Upper lobe of left lung (tissue), 6 donors: ENCODE results near the gene CAPN2. TPM values are rescaled to one million over a fixed set of nuclear protein-coding genes. Genes with fewer than 3 reads are reported as not detected.

Experiments used
- ATAC-seq, 2 donors: fragments of 200-7000 bp; cut with Tn5 transposase; one replicate each; pipeline ENCODE4 v1.9.1; 2022; ENCODE audit warnings: mild to moderate bottlenecking in 2 of 2, moderate library complexity in 2 of 2; ENCODE audit not compliant: low FRiP score in 2 of 2
- DNase-seq, 2 donors: peaks; one replicate each; pipeline ENCODE4 v3.0.0-alpha.2; 2019 to 2020
- H3K27ac ChIP-seq, 4 donors: fragments of 200-600 bp; sonication (generic); one replicate each; pipeline ENCODE4 v1.5.1; 2016 to 2019
- H3K27me3 ChIP-seq, 4 donors: fragments of 200-600 bp; sonication (generic); one replicate each; pipeline ENCODE4 v1.5.1; 2017 to 2019
- H3K36me3 ChIP-seq, 4 donors: fragments of 200-600 bp; sonication (generic); one replicate each; pipeline ENCODE4 v1.5.1; 2016 to 2019
- H3K4me1 ChIP-seq, 4 donors: fragments of 200-600 bp; sonication (generic); one replicate each; pipeline ENCODE4 v1.5.1; 2018 to 2019
- H3K4me3 ChIP-seq, 4 donors: fragments of 200-600 bp; sonication (generic); one replicate each; pipeline ENCODE4 v1.5.1; 2017 to 2019; ENCODE audit warnings: mild to moderate bottlenecking in 2 of 4, moderate library complexity in 1 of 4
- H3K9me3 ChIP-seq, 4 donors: fragments of 200-600 bp; sonication (generic); one replicate each; pipeline ENCODE4 v1.5.1; 2018 to 2019
- EP300 ChIP-seq, 4 donors: sonication (generic); formaldehyde crosslinking; IDR thresholded peaks; one replicate each; pipeline ENCODE4 v1.5.1; 2017; ENCODE audit warnings: antibody characterized with exemption in 4 of 4, control low read depth in 2 of 4
- POLR2A ChIP-seq, 4 donors: fragments of 450-650 bp; IDR thresholded peaks; one replicate each; pipeline ENCODE4 v1.5.1; 2016 to 2017; ENCODE audit warnings: antibody characterized with exemption in 4 of 4, mild to moderate bottlenecking in 2 of 4
- POLR2AphosphoS5 ChIP-seq, 2 donors: sonication (generic); formaldehyde crosslinking; IDR thresholded peaks; one replicate each; pipeline ENCODE4 v1.5.1; 2017; ENCODE audit warnings: antibody characterized with exemption in 2 of 2
- WGBS, 2 donors: methylation state at CpG; one replicate each; pipeline ENCODE4 v1.1.5; 2017 to 2018; 5-methylcytosine and 5-hydroxymethylcytosine counted together
- total RNA-seq, 6 donors: library from RNA; depleted of rRNA in 4 of 6; stranded (reverse); fragments of >200 nt in 4 of 6; gene quantifications; one replicate each; pipeline versions ENCODE4 v1.1.0 to v1.2.1, GENCODE V29; 2016 to 2021
- TF ChIP-seq, protein P1 (sequence below), 6 experiments: fragments of 450-650 bp in 4 of 6; fragments of 200-600 bp in 2 of 6; sonication (generic) in 2 of 6; IDR thresholded peaks; one replicate each; pipeline ENCODE4 v1.5.1; 2016 to 2019; ENCODE audit warnings: antibody characterized with exemption in 6 of 6
- donor health status: DM: no; HTN: no; CAD: no; lungs with moderate emphysema.
- donor health status: DM: no; HTN: yes; CAD: no; lungs with severe emphysema.

The CAPN2 gene
- total RNA-seq, 6 donors from 2014 or later, result 271 to 1,436 (median 427) TPM

DNA sequence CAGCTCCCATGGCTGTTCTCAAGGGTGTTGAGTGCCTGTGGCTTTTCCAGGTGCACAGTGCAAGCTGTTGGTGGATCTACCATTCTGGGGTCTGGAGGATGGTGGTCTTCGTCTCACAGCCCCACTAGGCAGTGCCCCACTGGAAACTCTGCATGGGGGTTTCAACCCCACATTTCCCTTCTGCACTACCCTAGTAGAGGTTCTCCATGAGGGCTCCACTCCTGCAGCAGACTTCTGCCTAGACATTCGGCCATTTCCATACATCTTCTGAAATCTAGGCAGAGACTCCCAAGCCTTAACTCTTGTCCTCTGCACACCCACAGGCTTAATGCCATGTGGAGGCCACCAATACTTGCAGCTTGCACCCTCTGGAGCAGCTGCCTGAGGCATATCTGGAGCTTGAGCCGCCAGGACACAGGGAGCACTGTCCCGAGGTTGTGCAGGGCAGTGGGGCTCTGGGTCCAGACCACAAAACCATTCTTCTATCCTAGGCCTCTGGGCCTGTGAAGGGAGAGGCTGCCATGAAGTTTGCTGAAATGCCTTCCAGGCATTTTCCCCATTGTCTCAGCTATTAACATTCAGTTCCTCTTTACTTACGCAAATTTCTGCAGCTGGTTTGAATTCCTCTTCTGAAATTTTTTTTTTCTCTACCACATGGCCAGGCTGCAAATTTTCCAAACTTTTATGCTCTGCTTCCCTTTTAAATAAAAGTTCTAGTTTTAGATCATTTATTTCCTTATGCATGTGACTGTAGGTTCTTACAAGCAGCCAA lies 38.0 kb upstream of the CAPN2 start:
- TF ChIP-seq POLR2AphosphoS5 (IDR thresholded peaks at IDR 0.05) (no peak), POLR2A (IDR thresholded peaks at IDR 0.05) (no peak), EP300 (IDR thresholded peaks at IDR 0.05) (no peak)
- TF ChIP-seq, protein P1, sequence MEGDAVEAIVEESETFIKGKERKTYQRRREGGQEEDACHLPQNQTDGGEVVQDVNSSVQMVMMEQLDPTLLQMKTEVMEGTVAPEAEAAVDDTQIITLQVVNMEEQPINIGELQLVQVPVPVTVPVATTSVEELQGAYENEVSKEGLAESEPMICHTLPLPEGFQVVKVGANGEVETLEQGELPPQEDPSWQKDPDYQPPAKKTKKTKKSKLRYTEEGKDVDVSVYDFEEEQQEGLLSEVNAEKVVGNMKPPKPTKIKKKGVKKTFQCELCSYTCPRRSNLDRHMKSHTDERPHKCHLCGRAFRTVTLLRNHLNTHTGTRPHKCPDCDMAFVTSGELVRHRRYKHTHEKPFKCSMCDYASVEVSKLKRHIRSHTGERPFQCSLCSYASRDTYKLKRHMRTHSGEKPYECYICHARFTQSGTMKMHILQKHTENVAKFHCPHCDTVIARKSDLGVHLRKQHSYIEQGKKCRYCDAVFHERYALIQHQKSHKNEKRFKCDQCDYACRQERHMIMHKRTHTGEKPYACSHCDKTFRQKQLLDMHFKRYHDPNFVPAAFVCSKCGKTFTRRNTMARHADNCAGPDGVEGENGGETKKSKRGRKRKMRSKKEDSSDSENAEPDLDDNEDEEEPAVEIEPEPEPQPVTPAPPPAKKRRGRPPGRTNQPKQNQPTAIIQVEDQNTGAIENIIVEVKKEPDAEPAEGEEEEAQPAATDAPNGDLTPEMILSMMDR (IDR thresholded peaks at IDR 0.05), result no peak
- Histone ChIP-seq H3K9me3 (peaks cover 0 to 6% (median 2%) of the 10 kb centered on the region in 4 donors), H3K36me3 (no peaks in the 10 kb centered on the region), H3K4me3 (no peak overlapping the region), H3K27me3 (no peaks in the 10 kb centered on the region), H3K4me1 (peaks cover 0 to under 1% (median 0%) of the 10 kb centered on the region in 4 donors), H3K27ac (no peak overlapping the region)
- WGBS, 2 donors, result 50 to 68% methylated on average over 2 to 5 of the region's 5 CpGs
- DNase-seq (no peak), ATAC-seq (no peak)

DNA sequence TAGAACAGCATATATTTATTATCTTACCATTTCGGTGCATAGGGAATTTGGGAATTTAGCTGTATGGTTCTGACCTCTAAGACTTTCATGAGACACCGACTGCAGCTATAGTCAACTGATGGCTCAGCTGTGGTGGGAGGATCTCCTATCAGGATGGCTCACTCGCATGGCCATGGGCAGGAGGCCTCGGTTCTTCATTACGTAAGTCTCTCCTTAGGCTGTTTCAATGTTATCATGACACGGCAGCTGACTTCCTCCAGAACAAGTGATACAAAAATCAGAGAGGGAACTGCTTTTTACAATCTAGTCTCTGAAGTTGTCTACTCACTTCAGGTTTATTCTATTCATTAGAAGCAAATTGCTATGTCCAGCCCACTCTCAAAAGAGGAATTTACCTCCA lies 33.5 kb upstream of the CAPN2 start:
- 65 to 75% methylated on average over 6 of the region's 6 CpGs for WGBS, 2 donors
- Histone ChIP-seq H3K4me1 (no peaks in the 10 kb centered on the region), H3K9me3 (peaks cover 0 to 6% (median 2%) of the 10 kb centered on the region in 4 donors), H3K27me3 (no peaks in the 10 kb centered on the region), H3K4me3 (no peak overlapping the region), H3K36me3 (no peaks in the 10 kb centered on the region), H3K27ac (no peak overlapping the region)
- DNase-seq (peak in 1 of 2 donors; percentile 32), ATAC-seq (peak in 1 of 2 donors; percentile 35)
- TF ChIP-seq, protein P1 (IDR thresholded peaks at IDR 0.05), result no peak
- TF ChIP-seq POLR2A (IDR thresholded peaks at IDR 0.05) (no peak), POLR2AphosphoS5 (IDR thresholded peaks at IDR 0.05) (no peak), EP300 (IDR thresholded peaks at IDR 0.05) (no peak)

DNA sequence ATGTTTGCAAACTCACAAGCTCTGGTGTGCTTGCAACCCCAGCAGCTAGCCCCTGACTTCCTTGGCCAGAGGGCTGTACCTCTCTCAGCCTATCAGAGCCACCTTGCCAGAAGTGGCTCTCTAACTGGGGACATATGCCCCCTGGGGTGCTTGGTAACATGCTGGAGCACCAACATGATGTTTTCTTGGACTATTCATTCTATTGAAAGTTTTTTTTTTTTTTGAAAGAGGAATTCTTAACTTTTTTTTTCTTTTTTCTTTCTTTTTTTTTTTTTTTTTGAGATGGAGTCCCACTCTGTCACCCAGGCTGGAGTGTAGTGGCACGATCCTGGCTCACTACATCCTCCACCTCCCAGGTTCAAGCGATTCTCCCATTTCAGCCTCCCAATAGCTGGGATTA lies 32.2 kb upstream of the CAPN2 start:
- Histone ChIP-seq H3K27ac (no peak overlapping the region), H3K27me3 (no peaks in the 10 kb centered on the region), H3K4me1 (no peaks in the 10 kb centered on the region), H3K9me3 (no peaks in the 10 kb centered on the region), H3K4me3 (no peak overlapping the region), H3K36me3 (no peaks in the 10 kb centered on the region)
- ATAC-seq, result no peak
- 94 to 100% methylated on average over 2 of the region's 2 CpGs for WGBS, 2 donors
- no peak for TF ChIP-seq POLR2AphosphoS5 (IDR thresholded peaks at IDR 0.05)
- TF ChIP-seq, protein P1 (IDR thresholded peaks at IDR 0.05), result no peak
- TF ChIP-seq POLR2A (IDR thresholded peaks at IDR 0.05), result no peak
- DNase-seq, result no peak

DNA sequence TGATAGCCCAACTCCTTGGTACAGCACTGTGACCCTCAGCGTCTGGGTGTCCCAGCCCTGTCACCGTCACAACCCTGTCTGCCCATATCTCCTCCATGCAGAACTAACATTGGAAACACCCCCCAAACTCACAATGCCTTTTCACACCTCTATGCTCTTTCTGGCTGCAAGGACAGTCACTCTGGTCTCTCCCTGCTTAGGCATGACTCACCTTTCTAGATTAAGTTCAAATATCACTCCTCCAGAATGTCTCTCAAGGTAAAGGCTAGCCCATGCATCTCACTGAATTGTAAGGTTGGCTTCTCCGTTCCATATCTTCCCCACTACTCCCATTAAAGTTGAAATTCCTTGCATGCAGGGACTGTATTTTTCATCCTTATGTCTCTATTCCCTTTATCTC lies 29.8 kb upstream of the CAPN2 start:
- no peaks in the 10 kb centered on the region for H3K36me3 ChIP-seq
- ATAC-seq, result no peak
- H3K9me3 ChIP-seq, result no peaks in the 10 kb centered on the region
- no peak for DNase-seq
- 85 to 91% methylated on average over 3 of the region's 3 CpGs for WGBS, 2 donors
- TF ChIP-seq EP300 (IDR thresholded peaks at IDR 0.05) (no peak), POLR2A (IDR thresholded peaks at IDR 0.05) (no peak), POLR2AphosphoS5 (IDR thresholded peaks at IDR 0.05) (no peak)
- TF ChIP-seq, protein P1 (IDR thresholded peaks at IDR 0.05), result no peak
- no peak overlapping the region for H3K27ac ChIP-seq
- no peaks in the 10 kb centered on the region for H3K4me1 ChIP-seq
- no peaks in the 10 kb centered on the region for H3K27me3 ChIP-seq
- H3K4me3 ChIP-seq, result no peak overlapping the region
